Right lobe of liver (tissue), 4 donors: Measurements from ENCODE around the gene FOXJ3.

Experiments
- CTCF ChIP-seq, 4 donors: fragments of 200-600 bp in 3 of 4; fragments of 450-650 bp in 1 of 4; IDR thresholded peaks; one replicate each; pipeline versions ENCODE4 v1.5.1 to v1.8.0; 2016 to 2022; ENCODE audit warnings: antibody characterized with exemption in 4 of 4, mild to moderate bottlenecking in 2 of 4
- POLR2A ChIP-seq: fragments of 450-650 bp; IDR thresholded peaks from one replicate; pipeline ENCODE4 v1.6.1; 2017; ENCODE audit warnings: antibody characterized with exemption, mild to moderate bottlenecking
- donor health status: DM: no; HTN: no; CAD: no.
- donor health status: DM: no; HTN: no; CAD: no.
- donor health status: DM: no; HTN: yes; CAD: no.

GRCh38 chr1:42155362-42155761 lies 179.7 kb downstream of the FOXJ3 start:
- no peak for TF ChIP-seq CTCF (IDR thresholded peaks at IDR 0.05)
- TF ChIP-seq POLR2A = no peak
